ENCODE results near the gene NUFIP1. TPM values are rescaled to one million over a fixed set of nuclear protein-coding genes. Genes with fewer than 3 reads are reported as not detected.

Gene NUFIP1
- total RNA-seq, 1 experiment from 2014 or later = 17.1 TPM

DNA sequence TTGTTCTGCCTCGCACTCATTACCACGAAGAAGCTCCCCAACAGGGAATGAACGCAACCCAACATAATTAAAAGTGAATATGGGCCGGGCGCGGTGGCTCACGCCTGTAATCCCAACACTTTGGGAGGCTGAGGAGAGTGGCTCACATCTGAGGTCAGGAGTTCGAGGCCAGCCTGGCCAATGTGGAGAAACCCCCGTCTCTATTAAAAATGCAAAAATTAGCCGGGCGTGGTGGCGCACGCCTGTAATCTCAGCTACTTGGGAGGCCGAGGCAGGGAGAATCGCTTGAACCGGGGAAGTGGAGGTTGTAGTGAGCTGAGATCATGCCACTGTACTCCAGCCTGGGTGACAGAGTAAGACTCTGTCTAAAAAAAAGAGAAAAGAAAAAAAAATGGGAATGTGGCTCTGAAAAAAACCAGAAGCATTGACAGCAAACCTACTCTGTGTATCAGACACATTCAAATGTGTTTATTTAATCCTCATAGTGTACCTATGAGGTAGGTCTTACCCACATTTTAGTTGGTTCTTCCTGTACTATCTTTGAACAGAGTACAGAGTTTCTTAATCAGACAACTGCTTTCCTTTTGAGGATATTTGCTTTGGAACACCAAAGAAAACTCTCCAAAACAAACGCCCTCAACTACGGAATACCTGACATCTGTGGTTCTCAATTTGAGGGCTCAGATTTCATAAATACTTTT is 70.0 kb downstream of the NUFIP1 start:
- no peak overlapping the region for H3K14ac ChIP-seq (ENCODE audit: insufficient read depth, low read length)

More for the DNA sequence above, 70.0 kb downstream of the NUFIP1 start:
- Histone ChIP-seq H2BK15ac (ENCODE audit: low read depth, low read length) (no peak overlapping the region), H3K9ac (ENCODE audit: extremely low read depth, insufficient read length, low read length) (no peak overlapping the region), H3K27me3 (ENCODE audit: insufficient read depth, low read length) (no peaks in the 10 kb centered on the region), H4K8ac (replicated peaks; ENCODE audit: insufficient read length, low read depth, low read length) (no peak overlapping the region), H2AFZ (ENCODE audit: low read length) (no peak overlapping the region), H2BK20ac (ENCODE audit: low read depth, low read length, poor library complexity, severe bottlenecking) (no peak overlapping the region), H3K79me1 (ENCODE audit: insufficient read depth, low read depth, low read length, poor library complexity, severe bottlenecking) (no peaks in the 10 kb centered on the region), H2BK120ac (ENCODE audit: low read depth, low read length, poor library complexity, severe bottlenecking) (no peak overlapping the region), H3K4me2 (ENCODE audit: insufficient read depth, insufficient read length, low read length) (peak overlapping the region; percentile 73), H3K9me3 (ENCODE audit: control insufficient read depth, low read depth, low read length) (no peaks in the 10 kb centered on the region), H4K20me1 (ENCODE audit: control insufficient read depth, insufficient read depth, insufficient read length) (peaks cover 2% of the 10 kb centered on the region), H3K79me2 (ENCODE audit: insufficient read depth, low read length) (no peaks in the 10 kb centered on the region), H3K27ac (ENCODE audit: insufficient read length, low read depth, low read length) (peak overlapping the region; percentile 84), H3K23me2 (ENCODE audit: insufficient read length, low read depth, low read length, poor library complexity, severe bottlenecking) (peaks cover 3% of the 10 kb centered on the region), H2AK5ac (ENCODE audit: insufficient read length, low read length) (no peak overlapping the region), H2BK5ac (ENCODE audit: insufficient read length, low read length) (no peak overlapping the region), H2BK12ac (ENCODE audit: insufficient read length, low read depth, low read length) (no peak overlapping the region), H3K18ac (ENCODE audit: insufficient read length, low read depth, low read length) (peak overlapping the region; percentile 28), H3K4me1 (ENCODE audit: insufficient read depth, low read length) (no peaks in the 10 kb centered on the region; the same call in 1 of the 2 replicates), H4K5ac (ENCODE audit: insufficient read length, low read depth, low read length) (no peak overlapping the region), H4K91ac (ENCODE audit: insufficient read length, low read depth, low read length) (no peak overlapping the region), H3K56ac (ENCODE audit: insufficient read length, low read depth, low read length) (no peak overlapping the region), H3K4ac (ENCODE audit: low read depth, low read length) (no peak overlapping the region), H3T11ph (ENCODE audit: low read length) (no peak overlapping the region), H3K23ac (ENCODE audit: insufficient read length, low read depth, low read length) (no peak overlapping the region)
- H3K9me3 Mint-ChIP-seq = no peaks in the 10 kb centered on the region
- no peaks in the 10 kb centered on the region for H3K36me3 Mint-ChIP-seq (ENCODE audit: insufficient read depth in 1 of 3, low read depth in 3 of 3)
- peaks cover 7 to 10% of the 10 kb centered on the region in 2 experiments for H3K4me1 Mint-ChIP-seq
- WGBS (ENCODE audit: extremely low coverage, insufficient read length, low lambda C conversion rate) = no CpG with 5 or more reads among the region's 18 CpGs
- H3K27me3 Mint-ChIP-seq (ENCODE audit: low read depth) = no peaks in the 10 kb centered on the region
- no peak overlapping the region; a peak in 1 of 5 replicates for H3K4me3 Mint-ChIP-seq
- TF ChIP-seq, protein P1, sequence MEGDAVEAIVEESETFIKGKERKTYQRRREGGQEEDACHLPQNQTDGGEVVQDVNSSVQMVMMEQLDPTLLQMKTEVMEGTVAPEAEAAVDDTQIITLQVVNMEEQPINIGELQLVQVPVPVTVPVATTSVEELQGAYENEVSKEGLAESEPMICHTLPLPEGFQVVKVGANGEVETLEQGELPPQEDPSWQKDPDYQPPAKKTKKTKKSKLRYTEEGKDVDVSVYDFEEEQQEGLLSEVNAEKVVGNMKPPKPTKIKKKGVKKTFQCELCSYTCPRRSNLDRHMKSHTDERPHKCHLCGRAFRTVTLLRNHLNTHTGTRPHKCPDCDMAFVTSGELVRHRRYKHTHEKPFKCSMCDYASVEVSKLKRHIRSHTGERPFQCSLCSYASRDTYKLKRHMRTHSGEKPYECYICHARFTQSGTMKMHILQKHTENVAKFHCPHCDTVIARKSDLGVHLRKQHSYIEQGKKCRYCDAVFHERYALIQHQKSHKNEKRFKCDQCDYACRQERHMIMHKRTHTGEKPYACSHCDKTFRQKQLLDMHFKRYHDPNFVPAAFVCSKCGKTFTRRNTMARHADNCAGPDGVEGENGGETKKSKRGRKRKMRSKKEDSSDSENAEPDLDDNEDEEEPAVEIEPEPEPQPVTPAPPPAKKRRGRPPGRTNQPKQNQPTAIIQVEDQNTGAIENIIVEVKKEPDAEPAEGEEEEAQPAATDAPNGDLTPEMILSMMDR (conservative IDR thresholded peaks at IDR 0.05) = no peak
- DNase-seq = no peak
- no peak overlapping the region; a peak in 1 of 7 replicates for H3K27ac Mint-ChIP-seq
